ENCODE data around the gene AJAP1. TPM values are rescaled to one million over a fixed set of nuclear protein-coding genes. Genes with fewer than 3 reads are reported as not detected.

AJAP1 gene
- total and polyA plus RNA-seq, 2 donors (not counting 1 experiment from before 2014, with no cell fraction given): not detected

GRCh38 chr1:4733446-4734177, 79.2 kb downstream of the AJAP1 start:
- no peaks in the 10 kb centered on the region for H3K36me3 ChIP-seq (replicated peaks in 1 of 2; ENCODE audit: control extremely low read depth in 1 of 2, control insufficient read depth in 1 of 2, extremely low read depth in 1 of 2, insufficient read depth in 2 of 2, low read length in 1 of 2)
- H3K4me3 ChIP-seq (ENCODE audit: control extremely low read depth in 1 of 5, extremely low read depth in 1 of 5, insufficient read depth in 1 of 5, low read depth in 2 of 5, low read length in 4 of 5): no peak overlapping the region
- peaks cover 0 to 5% (median 0%) of the 10 kb centered on the region in 4 experiments for H3K27me3 ChIP-seq (replicated peaks in 1 of 4; ENCODE audit: control extremely low read depth in 1 of 4, control insufficient read depth in 3 of 4, insufficient read depth in 4 of 4, low read length in 3 of 4)
- no peak overlapping the region for H3K27ac Mint-ChIP-seq
- ChIA-PET CTCF (no interaction called here), POLR2A (no interaction called here)
- H3K9me3 ChIP-seq (ENCODE audit: control extremely low read depth in 1 of 3, control insufficient read depth in 2 of 3, insufficient read depth in 1 of 3, low read length in 2 of 3): peaks cover 0 to 31% (median 7%) of the 10 kb centered on the region in 3 donors
- no peak for DNase-seq
- 93% methylated on average over 17 of the region's 27 CpGs for WGBS (ENCODE audit: insufficient coverage)
- no peaks in the 10 kb centered on the region for H3K4me1 ChIP-seq (ENCODE audit: control insufficient read depth in 2 of 2, insufficient read depth in 2 of 2, low read length in 2 of 2)
- peaks cover 3% of the 10 kb centered on the region for H3K4me1 Mint-ChIP-seq
- no peak for ATAC-seq (ENCODE audit: low read depth)
- no peak overlapping the region for H3K4me2 ChIP-seq (replicated peaks; ENCODE audit: low read depth, low read length, poor library complexity, severe bottlenecking)
- H2AFZ ChIP-seq (ENCODE audit: insufficient read depth, low read depth, low read length, poor library complexity, severe bottlenecking): no peak overlapping the region
- no peak overlapping the region for H3K9ac ChIP-seq (ENCODE audit: low read length)
- no peak for TF ChIP-seq CTCF (IDR thresholded peaks at IDR 0.05)
- TF ChIP-seq EZH2 (IDR thresholded peaks at IDR 0.05; ENCODE audit: borderline replicate concordance, insufficient read depth, low read depth, low read length, poor library complexity, severe bottlenecking): no peak
- intact Hi-C loops (cut with micrococcal nuclease): no loop called here
- peaks cover 9% of the 10 kb centered on the region for H3K27me3 Mint-ChIP-seq
- no peaks in the 10 kb centered on the region for H4K20me1 ChIP-seq (ENCODE audit: control insufficient read depth, insufficient read depth, low read length, poor library complexity, severe bottlenecking)
- no peaks in the 10 kb centered on the region for H3K9me3 Mint-ChIP-seq (ENCODE audit: insufficient read depth)
- no peak overlapping the region for H3K4me3 Mint-ChIP-seq
- no peaks in the 10 kb centered on the region for H3K79me2 ChIP-seq (ENCODE audit: control insufficient read depth, insufficient read depth, low read length)
- no peak overlapping the region for H3K27ac ChIP-seq (ENCODE audit: low read length in 2 of 2)

GRCh38 chr1:4734219-4734618, 79.8 kb downstream of the AJAP1 start:
- intact Hi-C loops (cut with micrococcal nuclease): no loop called here
- H3K27me3 ChIP-seq (replicated peaks in 1 of 4; ENCODE audit: control extremely low read depth in 1 of 4, control insufficient read depth in 3 of 4, insufficient read depth in 4 of 4, low read length in 3 of 4): peaks cover 0 to 5% (median 0%) of the 10 kb centered on the region in 4 experiments
- POLR2A ChIA-PET: no interaction called here

More at GRCh38 chr1:4734219-4734618, 79.8 kb downstream of the AJAP1 start:
- WGBS (ENCODE audit: insufficient coverage): 80% methylated on average over 4 of the region's 6 CpGs
- no peak for TF ChIP-seq EZH2 (IDR thresholded peaks at IDR 0.05; ENCODE audit: borderline replicate concordance, insufficient read depth, low read depth, low read length, poor library complexity, severe bottlenecking)
- TF ChIP-seq CTCF (IDR thresholded peaks at IDR 0.05): no peak
- DNase-seq: no peak
- Histone ChIP-seq H3K4me1 (ENCODE audit: control insufficient read depth in 2 of 2, insufficient read depth in 2 of 2, low read length in 2 of 2) (no peaks in the 10 kb centered on the region), H3K79me2 (ENCODE audit: control insufficient read depth, insufficient read depth, low read length) (no peaks in the 10 kb centered on the region), H3K27ac (ENCODE audit: low read length in 2 of 2) (no peak overlapping the region), H3K4me2 (replicated peaks; ENCODE audit: low read depth, low read length, poor library complexity, severe bottlenecking) (no peak overlapping the region), H3K9me3 (ENCODE audit: control extremely low read depth in 1 of 3, control insufficient read depth in 2 of 3, insufficient read depth in 1 of 3, low read length in 2 of 3) (peaks cover 0 to 37% (median 7%) of the 10 kb centered on the region in 3 donors), H4K20me1 (ENCODE audit: control insufficient read depth, insufficient read depth, low read length, poor library complexity, severe bottlenecking) (no peaks in the 10 kb centered on the region), H3K36me3 (replicated peaks in 1 of 2; ENCODE audit: control extremely low read depth in 1 of 2, control insufficient read depth in 1 of 2, extremely low read depth in 1 of 2, insufficient read depth in 2 of 2, low read length in 1 of 2) (no peaks in the 10 kb centered on the region), H2AFZ (ENCODE audit: insufficient read depth, low read depth, low read length, poor library complexity, severe bottlenecking) (no peak overlapping the region), H3K9ac (ENCODE audit: low read length) (no peak overlapping the region), H3K4me3 (ENCODE audit: control extremely low read depth in 1 of 5, extremely low read depth in 1 of 5, insufficient read depth in 1 of 5, low read depth in 2 of 5, low read length in 4 of 5) (no peak overlapping the region)
- H3K27ac Mint-ChIP-seq: no peak overlapping the region
- no peak overlapping the region for H3K4me3 Mint-ChIP-seq
- CTCF ChIA-PET: no interaction called here
- H3K9me3 Mint-ChIP-seq (ENCODE audit: insufficient read depth): no peaks in the 10 kb centered on the region
- peaks cover 9% of the 10 kb centered on the region for H3K27me3 Mint-ChIP-seq
- ATAC-seq (ENCODE audit: low read depth): no peak
- peaks cover 3% of the 10 kb centered on the region for H3K4me1 Mint-ChIP-seq

Measured in B cell (primary cell).